ENCODE results near the gene SLC2A4. TPM values are rescaled to one million over a fixed set of nuclear protein-coding genes. Genes with fewer than 3 reads are reported as not detected.

The SLC2A4 gene
- polyA plus RNA-seq, 2 of the 4 experiments (the other 2 are of a cell fraction): 0.16 to 0.17 TPM

DNA sequence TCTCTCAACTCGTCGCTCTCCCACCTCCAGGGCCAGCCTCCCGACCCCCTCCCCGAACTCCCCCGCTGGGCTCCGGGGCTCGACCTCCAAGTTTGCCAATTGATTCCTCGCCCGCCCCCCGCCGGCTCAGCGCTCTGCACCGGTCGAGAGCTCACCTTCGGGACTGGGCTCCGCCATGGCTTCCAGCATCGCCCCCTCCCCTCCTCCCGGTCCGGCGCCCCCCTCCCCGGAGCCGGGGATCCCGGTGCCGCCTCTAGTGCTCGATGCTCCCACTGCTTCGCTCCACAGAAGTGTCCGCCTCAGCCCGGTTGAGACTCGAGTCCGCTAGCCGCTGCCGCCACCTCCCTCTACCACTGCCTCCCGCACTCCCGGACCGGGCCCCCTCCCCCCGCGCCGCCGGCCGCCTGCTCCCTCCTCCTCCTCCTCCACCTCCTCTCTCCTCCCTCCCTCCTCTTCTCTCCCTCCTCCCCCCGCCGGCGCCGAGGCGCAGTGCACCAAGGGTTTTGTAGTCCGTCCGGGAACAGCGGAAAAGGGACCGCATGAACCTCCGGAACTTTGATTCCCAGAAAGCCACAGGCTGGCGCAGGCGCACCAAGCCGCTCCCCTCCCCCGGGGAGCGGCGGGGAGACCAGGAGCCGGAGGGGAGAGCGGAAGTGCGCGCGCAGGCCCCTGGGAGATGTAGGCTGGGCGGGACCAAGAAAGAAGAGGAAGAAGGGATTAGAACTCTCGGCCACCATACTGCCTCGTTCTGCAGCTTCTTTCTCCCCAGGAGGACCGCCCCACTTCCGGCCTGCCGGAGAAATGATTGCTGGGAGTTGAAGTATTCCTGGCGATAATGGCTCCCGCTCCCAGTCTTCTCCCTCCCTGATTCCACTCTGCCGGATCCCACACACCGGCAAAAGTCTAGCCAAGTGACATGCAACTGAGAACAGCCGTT lies 42.2 kb upstream of the SLC2A4 start, which contains the start of gene PHF23:
Gene PHF23, minus strand, starts transcription at position 367 of the 937 bp plus-strand sequence. Its CDS starts 178 bp downstream, at position 189.
- H3K4me2 ChIP-seq: peak within 1 kb of the TSS; percentile 97
- ATAC-seq (peak; percentile 54 to 79), FAIRE-seq (no peak), DNase-seq (ENCODE audit: low read depth in 1 of 2, low spot score in 1 of 2) (peak; percentile 100)
- H3K4me1 ChIP-seq: peaks cover 52% of the 10 kb centered on the region
- CTCF ChIA-PET: interaction anchor here (0.9 to 17.3 kb wide), 7 partner anchors 10 to 61 kb away, joined by 3 to 169 read pairs (median 11); partner anchors contain the start of genes ACADVL, DLG4 and SLC2A4
- H3K27ac ChIP-seq: peak within 1 kb of the TSS; percentile 98 to 100
- H3K4me3 ChIP-seq: peak within 1 kb of the TSS; percentile 99
- H3K9me3 ChIP-seq: no peaks in the 10 kb centered on the region
- WGBS (ENCODE audit: missing lambda C conversion rate): 1% methylated on average over 44 of the region's 72 CpGs
- POLR2A ChIA-PET: interaction anchor here (0.6 to 6.9 kb wide), 4 partner anchors 12 to 19 kb away, joined by 3 to 63 read pairs (median 4); partner anchors contain the start of genes ACADVL, CTDNEP1, DLG4 and ELP5
- no peak for TF ChIP-seq MAFK (IDR thresholded peaks at IDR 0.05; ENCODE audit: partially characterized antibody)
- TF ChIP-seq NFE2L2 (conservative IDR thresholded peaks at IDR 0.05; ENCODE audit: low read length): no peak
- no peak for TF ChIP-seq RCOR1 (IDR thresholded peaks at IDR 0.05; ENCODE audit: low read depth, low read length)
- TF ChIP-seq CHD2 (IDR thresholded peaks at IDR 0.05; ENCODE audit: low read length, partially characterized antibody): peak; percentile 49
- TF ChIP-seq RNF2 (IDR thresholded peaks at IDR 0.05; ENCODE audit: borderline replicate concordance, low read depth): no peak
- TF ChIP-seq MYC (IDR thresholded peaks at IDR 0.05; ENCODE audit: borderline replicate concordance, low read length): peak; percentile 75; the same call in 1 of the 2 replicates
- peak; percentile 97 for TF ChIP-seq MAZ (IDR thresholded peaks at IDR 0.05; ENCODE audit: borderline replicate concordance, low read depth, low read length)
- peak; percentile 73 to 81; a peak in 3 of 5 replicates for TF ChIP-seq JUN (IDR thresholded peaks at IDR 0.05)
- TF ChIP-seq TP53 (CRISPR knock-in tag; IDR thresholded peaks at IDR 0.05): no peak
- TF ChIP-seq SMC3 (IDR thresholded peaks at IDR 0.05): no peak
- TF ChIP-seq KDM5A (IDR thresholded peaks at IDR 0.05): no peak
- TF ChIP-seq, protein P1, sequence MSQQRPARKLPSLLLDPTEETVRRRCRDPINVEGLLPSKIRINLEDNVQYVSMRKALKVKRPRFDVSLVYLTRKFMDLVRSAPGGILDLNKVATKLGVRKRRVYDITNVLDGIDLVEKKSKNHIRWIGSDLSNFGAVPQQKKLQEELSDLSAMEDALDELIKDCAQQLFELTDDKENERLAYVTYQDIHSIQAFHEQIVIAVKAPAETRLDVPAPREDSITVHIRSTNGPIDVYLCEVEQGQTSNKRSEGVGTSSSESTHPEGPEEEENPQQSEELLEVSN (IDR thresholded peaks at IDR 0.05; ENCODE audit: borderline replicate concordance, low read depth): no peak
- TF ChIP-seq JUNB (IDR thresholded peaks at IDR 0.05): no peak
- no peak for TF ChIP-seq EHF (CRISPR knock-in tag; IDR thresholded peaks at IDR 0.05)
- TF ChIP-seq, protein P2, sequence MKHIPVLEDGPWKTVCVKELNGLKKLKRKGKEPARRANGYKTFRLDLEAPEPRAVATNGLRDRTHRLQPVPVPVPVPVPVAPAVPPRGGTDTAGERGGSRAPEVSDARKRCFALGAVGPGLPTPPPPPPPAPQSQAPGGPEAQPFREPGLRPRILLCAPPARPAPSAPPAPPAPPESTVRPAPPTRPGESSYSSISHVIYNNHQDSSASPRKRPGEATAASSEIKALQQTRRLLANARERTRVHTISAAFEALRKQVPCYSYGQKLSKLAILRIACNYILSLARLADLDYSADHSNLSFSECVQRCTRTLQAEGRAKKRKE (CRISPR knock-in tag; IDR thresholded peaks at IDR 0.05; ENCODE audit: low read depth): no peak
- TF ChIP-seq, protein P3, sequence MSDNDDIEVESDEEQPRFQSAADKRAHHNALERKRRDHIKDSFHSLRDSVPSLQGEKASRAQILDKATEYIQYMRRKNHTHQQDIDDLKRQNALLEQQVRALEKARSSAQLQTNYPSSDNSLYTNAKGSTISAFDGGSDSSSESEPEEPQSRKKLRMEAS (IDR thresholded peaks at IDR 0.05): peak; percentile 52
- peak; percentile 70 for TF ChIP-seq POLR2A (IDR thresholded peaks at IDR 0.05; ENCODE audit: low read length)

DNA sequence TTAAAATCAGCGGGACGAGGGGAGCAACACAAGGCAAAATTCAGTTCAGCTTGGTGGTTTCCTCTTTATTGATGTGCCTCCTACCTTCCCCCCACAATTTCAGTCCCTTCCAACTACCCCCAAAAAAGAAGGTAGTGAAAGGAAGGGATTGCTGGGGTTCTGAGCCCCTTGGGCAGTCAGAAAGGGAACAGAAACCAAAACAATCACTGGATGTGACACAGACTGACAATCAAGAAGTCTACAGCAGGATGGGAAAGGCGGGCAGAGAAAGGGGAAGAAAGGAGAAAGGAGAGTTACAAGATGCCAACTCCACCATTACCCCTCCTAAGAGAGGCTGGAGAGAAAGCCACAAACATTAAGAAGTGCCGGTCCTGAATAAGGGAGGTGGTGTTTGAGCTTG lies 41.1 kb upstream of the SLC2A4 start:
- 42% methylated on average over 4 of the region's 4 CpGs for WGBS (ENCODE audit: missing lambda C conversion rate)
- H3K9me3 ChIP-seq: no peaks in the 10 kb centered on the region
- TF ChIP-seq NFE2L2 (conservative IDR thresholded peaks at IDR 0.05; ENCODE audit: low read length) (no peak), MAZ (IDR thresholded peaks at IDR 0.05; ENCODE audit: borderline replicate concordance, low read depth, low read length) (no peak), JUNB (IDR thresholded peaks at IDR 0.05) (no peak), GATA3 (IDR thresholded peaks at IDR 0.05; ENCODE audit: borderline replicate concordance) (no peak), HOXB5 (CRISPR knock-in tag; IDR thresholded peaks at IDR 0.05) (no peak), ZFP36 (IDR thresholded peaks at IDR 0.05; ENCODE audit: borderline replicate concordance, partially characterized antibody) (no peak), NR3C1 (IDR thresholded peaks at IDR 0.05) (no peak), CEBPB (IDR thresholded peaks at IDR 0.05) (no peak), EP300 (IDR thresholded peaks at IDR 0.05) (no peak), RARB (CRISPR knock-in tag; IDR thresholded peaks at IDR 0.05) (no peak), EHMT2 (IDR thresholded peaks at IDR 0.05; ENCODE audit: low read depth) (no peak), FOSB (CRISPR knock-in tag; IDR thresholded peaks at IDR 0.05) (no peak)
- TF ChIP-seq, protein P3 (IDR thresholded peaks at IDR 0.05): no peak
- TF ChIP-seq, protein P4, sequence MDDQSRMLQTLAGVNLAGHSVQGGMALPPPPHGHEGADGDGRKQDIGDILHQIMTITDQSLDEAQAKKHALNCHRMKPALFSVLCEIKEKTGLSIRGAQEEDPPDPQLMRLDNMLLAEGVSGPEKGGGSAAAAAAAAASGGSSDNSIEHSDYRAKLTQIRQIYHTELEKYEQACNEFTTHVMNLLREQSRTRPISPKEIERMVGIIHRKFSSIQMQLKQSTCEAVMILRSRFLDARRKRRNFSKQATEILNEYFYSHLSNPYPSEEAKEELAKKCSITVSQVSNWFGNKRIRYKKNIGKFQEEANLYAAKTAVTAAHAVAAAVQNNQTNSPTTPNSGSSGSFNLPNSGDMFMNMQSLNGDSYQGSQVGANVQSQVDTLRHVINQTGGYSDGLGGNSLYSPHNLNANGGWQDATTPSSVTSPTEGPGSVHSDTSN (IDR thresholded peaks at IDR 0.05): no peak
- TF ChIP-seq, protein P5, sequence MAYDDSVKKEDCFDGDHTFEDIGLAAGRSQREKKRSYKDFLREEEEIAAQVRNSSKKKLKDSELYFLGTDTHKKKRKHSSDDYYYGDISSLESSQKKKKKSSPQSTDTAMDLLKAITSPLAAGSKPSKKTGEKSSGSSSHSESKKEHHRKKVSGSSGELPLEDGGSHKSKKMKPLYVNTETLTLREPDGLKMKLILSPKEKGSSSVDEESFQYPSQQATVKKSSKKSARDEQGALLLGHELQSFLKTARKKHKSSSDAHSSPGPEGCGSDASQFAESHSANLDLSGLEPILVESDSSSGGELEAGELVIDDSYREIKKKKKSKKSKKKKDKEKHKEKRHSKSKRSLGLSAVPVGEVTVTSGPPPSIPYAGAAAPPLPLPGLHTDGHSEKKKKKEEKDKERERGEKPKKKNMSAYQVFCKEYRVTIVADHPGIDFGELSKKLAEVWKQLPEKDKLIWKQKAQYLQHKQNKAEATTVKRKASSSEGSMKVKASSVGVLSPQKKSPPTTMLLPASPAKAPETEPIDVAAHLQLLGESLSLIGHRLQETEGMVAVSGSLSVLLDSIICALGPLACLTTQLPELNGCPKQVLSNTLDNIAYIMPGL (CRISPR knock-in tag; IDR thresholded peaks at IDR 0.05; ENCODE audit: borderline replicate concordance): no peak
- CTCF ChIA-PET: interaction anchor here (0.9 to 17.3 kb wide), 8 partner anchors 9 to 63 kb away, joined by 3 to 169 read pairs (median 9); partner anchors contain the start of genes ACADVL, CTDNEP1, DLG4 and ELP5
- peak overlapping the region; percentile 18 to 54; a peak in 4 of 6 replicates for H3K27ac ChIP-seq
- POLR2A ChIA-PET: no interaction called here
- H3K4me1 ChIP-seq: peaks cover 44% of the 10 kb centered on the region
- H3K4me2 ChIP-seq: peak overlapping the region; percentile 97
- peak overlapping the region; percentile 20; the same call in 1 of the 3 replicates for H3K4me3 ChIP-seq
- DNase-seq (ENCODE audit: low read depth in 1 of 2, low spot score in 1 of 2) (no peak), ATAC-seq (no peak), FAIRE-seq (no peak)
